ENCODE results near the gene TMEM161B.
A peak's percentile ranks its signal among the peaks of the same experiment; 100 is the strongest.
"Not testable (repeated sequence)": the region's sequence is repeated elsewhere in the genome, so short reads cannot be mapped to it uniquely, and the experiment has no call there.

TMEM161B gene

DNA sequence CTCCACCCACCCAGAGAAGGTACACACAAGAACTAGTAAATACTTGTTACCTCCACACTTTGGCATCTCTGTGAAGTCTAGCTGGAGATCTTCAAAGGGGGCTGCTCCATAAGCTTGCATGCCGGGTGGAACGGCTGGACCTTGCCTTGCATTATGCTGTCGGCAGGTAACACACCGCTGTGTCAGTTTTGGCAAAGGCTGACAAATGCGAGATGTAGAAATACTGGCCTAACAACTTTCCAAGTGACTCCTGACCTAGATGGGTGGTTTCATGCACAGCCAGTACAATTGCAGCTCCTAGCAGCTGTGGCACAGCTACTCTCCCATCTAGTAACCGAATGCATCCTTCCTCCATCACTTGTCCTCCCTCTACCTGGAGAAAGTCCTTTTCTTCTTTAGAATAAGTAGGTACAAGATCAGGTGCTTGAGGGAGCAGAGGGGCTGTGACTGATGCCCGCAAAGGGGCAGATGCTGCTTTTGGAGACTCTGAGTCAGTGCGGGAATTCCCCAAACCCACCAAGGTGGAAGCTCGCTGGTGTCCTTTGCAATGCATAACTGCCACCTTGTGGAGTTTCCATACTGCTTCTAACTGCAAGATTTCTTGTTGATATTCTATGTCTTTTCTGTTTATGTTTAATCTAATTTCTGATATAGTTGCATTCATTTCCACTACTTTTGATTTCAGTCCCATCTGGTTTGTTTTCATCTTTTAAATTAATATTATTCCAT, 78.4 kb downstream of the TMEM161B start:
- in situ Hi-C loops (cut with MboI; ENCODE audit: low sequenced_read_pairs): no loop called here
- Histone ChIP-seq H3K36me3 (replicated peaks) (peaks cover 4% of the 10 kb centered on the region), H3K4me3 (no peak overlapping the region), H3K4me1 (no peaks in the 10 kb centered on the region), H3K27me3 (ENCODE audit: low read depth) (no peaks in the 10 kb centered on the region), H3K9me3 (peaks cover 5% of the 10 kb centered on the region)
- DNase-seq (ENCODE audit: low spot score in 2 of 2): no peak

DNA sequence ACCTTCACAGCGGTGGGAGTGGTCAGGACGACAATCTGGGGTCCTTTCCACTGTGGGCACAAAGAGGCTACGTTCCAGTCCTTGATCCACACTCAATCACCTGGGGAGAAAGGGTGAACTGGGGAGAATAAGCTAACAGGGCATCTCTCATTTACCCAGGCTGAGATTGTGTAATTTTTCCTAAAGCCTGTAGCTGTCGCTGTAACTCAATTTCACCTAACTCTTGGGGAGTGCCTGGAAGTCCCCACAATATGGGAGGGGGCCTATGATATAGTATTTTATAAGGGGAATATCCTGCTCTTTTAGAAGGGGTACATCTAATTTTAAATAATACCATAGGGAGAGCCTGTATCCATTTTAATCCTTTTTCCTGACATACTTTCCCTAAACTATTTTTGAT, 79.2 kb downstream of the TMEM161B start:
- H3K4me1 ChIP-seq; DNase-seq (ENCODE audit: low spot score in 2 of 2); H3K4me3 ChIP-seq; H3K27me3 ChIP-seq (ENCODE audit: low read depth); in situ Hi-C loops (cut with MboI; ENCODE audit: low sequenced_read_pairs); H3K36me3 ChIP-seq (replicated peaks); H3K9me3 ChIP-seq: not testable (repeated sequence)

DNA sequence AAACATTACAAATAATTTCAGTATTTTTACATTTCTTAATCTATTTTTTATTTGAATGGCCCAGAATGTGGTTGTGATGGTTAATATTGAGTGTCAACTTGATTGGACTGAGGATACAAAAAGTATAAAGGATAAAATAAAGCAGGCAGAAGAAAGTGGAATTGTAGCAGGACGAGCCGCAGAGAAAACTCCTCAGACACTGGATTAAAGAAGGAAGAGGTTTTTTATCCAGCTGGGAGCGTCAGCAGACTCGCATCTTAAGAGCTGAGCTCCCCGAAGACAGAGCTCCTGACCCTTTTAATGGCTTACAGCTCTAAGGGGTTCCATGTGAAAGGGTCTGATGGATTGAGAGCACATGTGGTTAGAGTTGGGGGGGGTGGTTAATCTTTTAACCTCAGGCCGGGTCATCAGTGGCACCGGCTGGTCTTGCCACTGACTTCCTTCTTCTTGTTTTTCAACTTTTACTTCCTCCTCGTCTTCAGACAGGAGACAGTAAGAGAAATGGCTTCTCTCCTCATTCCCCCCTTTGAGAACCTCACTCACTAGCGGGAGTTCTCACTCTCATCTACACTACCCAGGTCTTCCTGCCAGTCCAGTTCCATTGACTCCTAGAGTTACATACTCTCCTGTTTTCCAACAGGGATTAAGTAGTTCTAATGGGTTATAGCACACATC, 80.0 kb downstream of the TMEM161B start:
- Histone ChIP-seq H3K9me3 (peaks cover 5% of the 10 kb centered on the region), H3K4me3 (no peak overlapping the region), H3K27me3 (ENCODE audit: low read depth) (no peaks in the 10 kb centered on the region), H3K4me1 (no peaks in the 10 kb centered on the region), H3K36me3 (replicated peaks) (no peaks in the 10 kb centered on the region)
- DNase-seq (ENCODE audit: low spot score in 2 of 2): no peak
- in situ Hi-C loops (cut with MboI; ENCODE audit: low sequenced_read_pairs): no loop called here

DNA sequence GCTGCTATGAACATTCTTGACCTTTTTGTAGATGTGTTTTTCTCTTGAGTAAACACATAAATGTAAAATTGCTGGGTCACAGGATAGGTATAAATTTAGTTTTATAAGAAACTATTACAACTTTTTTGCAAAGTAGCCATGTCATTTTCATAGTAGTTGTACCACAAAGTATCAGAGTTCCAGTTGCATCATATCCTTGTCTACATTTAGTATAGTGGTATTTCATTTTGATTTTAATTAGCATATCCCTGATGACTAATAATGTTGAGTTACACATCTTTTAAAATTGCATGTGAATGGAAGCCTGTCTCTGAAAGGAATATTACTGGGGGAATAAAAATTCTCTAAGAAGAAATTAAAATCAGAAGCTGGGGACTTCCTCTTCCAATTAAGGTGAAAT, 85.4 kb downstream of the TMEM161B start:
- Histone ChIP-seq H3K9me3 (no peaks in the 10 kb centered on the region; the same call in 1 of the 2 replicates), H3K4me3 (no peak overlapping the region), H3K4me1 (no peaks in the 10 kb centered on the region), H3K36me3 (replicated peaks) (no peaks in the 10 kb centered on the region), H3K27me3 (ENCODE audit: low read depth) (no peaks in the 10 kb centered on the region)
- in situ Hi-C loops (cut with MboI; ENCODE audit: low sequenced_read_pairs): no loop called here
- no peak for DNase-seq (ENCODE audit: low spot score in 2 of 2)

DNA sequence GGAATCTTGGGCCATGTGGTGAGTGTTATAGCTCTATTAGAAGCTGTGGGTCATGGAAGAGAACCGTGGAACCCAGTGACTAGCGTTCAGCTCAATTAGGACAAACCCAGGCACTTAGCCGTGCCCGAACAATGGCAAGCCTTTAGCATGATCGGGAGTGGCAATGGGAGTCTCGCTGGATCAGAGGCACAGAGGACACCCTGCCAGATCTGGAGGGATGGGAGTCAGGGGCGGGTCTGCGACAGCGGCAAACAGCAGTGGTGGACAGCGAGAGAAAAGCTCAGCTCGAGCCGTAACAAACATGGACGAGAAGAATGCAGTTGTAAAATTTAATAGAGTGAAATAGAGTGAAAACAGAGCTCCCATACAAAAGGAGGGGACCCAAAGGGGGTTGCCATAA, 91.2 kb downstream of the TMEM161B start:
- in situ Hi-C loops (cut with MboI; ENCODE audit: low sequenced_read_pairs): not testable (repeated sequence)

DNA sequence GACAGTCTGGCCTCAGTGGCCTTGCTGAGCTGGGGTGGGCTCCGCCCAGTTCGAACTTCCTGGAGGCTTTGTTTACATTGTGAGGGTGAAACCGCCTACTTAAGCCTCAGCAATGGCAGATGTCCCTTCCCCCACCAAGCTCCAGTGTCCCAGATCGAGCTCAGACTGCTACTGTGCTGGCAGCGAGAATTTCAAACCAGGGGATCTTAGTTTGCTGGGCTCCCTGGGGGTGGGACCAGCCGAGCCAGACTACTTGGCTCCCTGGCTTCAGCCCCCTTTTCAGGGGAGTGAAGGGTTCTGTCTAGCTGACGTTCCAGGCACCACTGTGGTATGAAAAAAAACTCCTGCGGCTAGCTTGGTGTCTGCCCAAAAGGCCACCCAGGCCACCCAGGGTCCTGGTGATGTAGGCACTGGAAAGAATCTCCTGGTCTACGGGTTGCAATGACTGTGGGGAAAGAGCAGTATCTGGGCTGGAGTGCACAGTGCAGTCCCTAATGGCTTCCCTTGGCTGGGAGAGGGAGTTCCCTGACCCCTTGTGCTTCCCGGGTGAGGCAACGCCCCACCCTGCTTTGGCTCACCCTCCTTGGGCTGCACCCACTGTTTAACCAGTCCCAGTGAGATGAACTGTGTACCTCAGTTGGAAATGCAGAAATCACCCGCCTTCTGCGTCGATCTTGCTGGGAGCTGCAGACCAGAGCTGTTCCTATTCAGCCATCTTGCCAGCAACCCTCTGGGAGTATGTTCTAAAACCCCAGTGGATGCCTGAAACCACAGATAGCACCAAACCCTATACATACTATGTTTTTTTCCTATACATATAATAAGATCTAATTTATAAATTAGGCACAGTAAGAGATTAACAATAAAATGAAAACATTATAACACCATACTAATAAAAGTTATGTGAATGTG, 95.5 kb downstream of the TMEM161B start:
- no peak overlapping the region for H3K4me3 ChIP-seq

More for the DNA sequence above, 91.2 kb downstream of the TMEM161B start:
- not testable (repeated sequence) for H3K4me3 ChIP-seq; DNase-seq (ENCODE audit: low spot score in 2 of 2); H3K4me1 ChIP-seq; H3K27me3 ChIP-seq (ENCODE audit: low read depth); H3K9me3 ChIP-seq; H3K36me3 ChIP-seq (replicated peaks)

DNA sequence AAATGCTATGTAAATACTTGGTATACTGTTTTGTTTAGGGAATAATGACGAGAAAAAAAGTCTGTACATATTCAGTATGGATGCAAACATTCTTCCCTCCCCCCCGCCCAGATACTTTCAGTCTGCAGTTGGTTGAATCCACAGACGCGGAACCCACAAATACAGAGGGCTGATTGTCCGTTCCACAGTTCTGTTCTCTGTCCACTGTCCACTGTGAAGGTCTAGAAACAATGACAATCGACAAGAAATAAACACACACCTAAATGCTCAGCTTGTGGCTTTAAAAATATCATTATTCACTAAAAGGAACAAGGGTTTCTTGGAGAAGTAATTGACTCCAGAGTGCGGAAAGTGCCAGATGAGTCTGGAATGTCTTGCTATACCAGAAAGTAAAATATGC, 109.1 kb downstream of the TMEM161B start:
- Histone ChIP-seq H3K9me3 (no peaks in the 10 kb centered on the region), H3K36me3 (replicated peaks) (no peaks in the 10 kb centered on the region), H3K27me3 (ENCODE audit: low read depth) (no peaks in the 10 kb centered on the region), H3K4me3 (no peak overlapping the region), H3K4me1 (no peaks in the 10 kb centered on the region; the same call in 1 of the 2 replicates)
- no peak for DNase-seq (ENCODE audit: low spot score in 2 of 2)
- in situ Hi-C loops (cut with MboI; ENCODE audit: low sequenced_read_pairs): no loop called here

More for the DNA sequence above, 95.5 kb downstream of the TMEM161B start:
- in situ Hi-C loops (cut with MboI; ENCODE audit: low sequenced_read_pairs): no loop called here
- Histone ChIP-seq H3K27me3 (ENCODE audit: low read depth) (no peaks in the 10 kb centered on the region), H3K4me1 (peaks cover 7% of the 10 kb centered on the region), H3K36me3 (replicated peaks) (no peaks in the 10 kb centered on the region), H3K9me3 (no peaks in the 10 kb centered on the region)
- peak; percentile 6 to 58 for DNase-seq (ENCODE audit: low spot score in 2 of 2)

DNA sequence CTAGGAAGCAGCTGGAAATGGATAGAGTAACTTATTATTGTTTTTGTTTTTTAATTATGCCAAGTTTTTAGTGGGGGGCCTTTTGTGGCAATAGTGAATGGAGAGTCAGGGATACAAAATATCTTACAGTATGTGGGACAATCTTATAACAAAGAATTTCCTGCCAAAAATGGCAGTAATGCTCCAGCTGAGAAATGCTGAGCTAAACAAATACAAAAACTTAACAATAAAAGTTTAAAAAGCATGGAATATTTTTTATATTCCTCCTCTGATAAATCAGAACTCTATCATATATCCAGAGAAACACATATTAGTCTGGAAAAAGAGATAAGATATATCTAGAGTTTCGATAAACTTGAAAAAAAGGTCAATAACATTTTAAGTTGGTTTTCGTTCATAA, 110.6 kb downstream of the TMEM161B start:
- DNase-seq (ENCODE audit: low spot score in 2 of 2): no peak
- no peaks in the 10 kb centered on the region for H3K27me3 ChIP-seq (ENCODE audit: low read depth)
- H3K4me1 ChIP-seq: no peaks in the 10 kb centered on the region; the same call in 1 of the 2 replicates
- H3K9me3 ChIP-seq: no peaks in the 10 kb centered on the region
- H3K4me3 ChIP-seq: no peak overlapping the region
- no peaks in the 10 kb centered on the region for H3K36me3 ChIP-seq (replicated peaks)
- in situ Hi-C loops (cut with MboI; ENCODE audit: low sequenced_read_pairs): no loop called here

DNA sequence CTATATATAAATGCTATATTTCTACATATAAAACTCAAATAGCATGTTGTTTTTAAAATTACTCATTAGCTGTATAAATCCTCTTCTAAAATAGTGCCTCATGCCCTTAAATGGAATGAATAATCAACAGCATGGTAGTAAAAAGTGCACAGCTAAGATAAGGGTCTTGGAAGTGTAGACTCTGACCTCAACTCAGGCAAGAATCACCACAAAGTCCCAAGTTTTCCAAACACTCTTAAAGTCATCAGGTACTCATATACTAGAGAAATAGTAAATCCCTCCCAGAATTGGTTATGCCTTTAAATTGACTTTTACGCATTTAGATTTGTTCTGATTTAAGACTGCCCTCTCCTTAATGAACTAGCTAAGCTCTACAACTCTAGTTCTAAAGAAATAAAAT, 113.8 kb downstream of the TMEM161B start:
- Histone ChIP-seq H3K36me3 (replicated peaks) (no peaks in the 10 kb centered on the region), H3K4me3 (no peak overlapping the region), H3K27me3 (ENCODE audit: low read depth) (no peaks in the 10 kb centered on the region), H3K9me3 (peaks cover 3% of the 10 kb centered on the region; the same call in 1 of the 2 replicates), H3K4me1 (no peaks in the 10 kb centered on the region; the same call in 1 of the 2 replicates)
- in situ Hi-C loops (cut with MboI; ENCODE audit: low sequenced_read_pairs): no loop called here
- DNase-seq (ENCODE audit: low spot score in 2 of 2): no peak

DNA sequence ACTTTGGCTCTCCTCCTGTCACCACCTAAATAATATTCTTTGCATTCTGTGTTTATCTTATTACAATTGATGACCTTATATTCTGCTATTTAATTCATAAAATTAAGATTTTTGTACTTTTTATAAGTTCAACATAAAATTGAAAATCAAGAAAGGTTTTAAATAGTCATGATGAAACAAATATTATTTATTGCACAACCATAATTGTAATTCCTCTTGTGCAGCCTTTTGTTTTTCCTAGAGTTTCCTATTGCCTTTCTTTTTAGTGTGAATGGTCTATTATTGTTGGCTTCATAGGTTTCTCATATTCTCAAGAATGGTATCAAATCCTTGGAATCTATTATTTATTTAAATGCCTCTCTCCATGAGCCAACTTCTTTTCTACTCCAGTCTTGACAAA, 117.9 kb downstream of the TMEM161B start:
- peaks cover 3% of the 10 kb centered on the region; the same call in 1 of the 2 replicates for H3K9me3 ChIP-seq
- H3K36me3 ChIP-seq (replicated peaks): no peaks in the 10 kb centered on the region
- no peak for DNase-seq (ENCODE audit: low spot score in 2 of 2)
- H3K27me3 ChIP-seq (ENCODE audit: low read depth): no peaks in the 10 kb centered on the region
- H3K4me3 ChIP-seq: no peak overlapping the region
- in situ Hi-C loops (cut with MboI; ENCODE audit: low sequenced_read_pairs): no loop called here
- H3K4me1 ChIP-seq: no peaks in the 10 kb centered on the region; the same call in 1 of the 2 replicates

DNA sequence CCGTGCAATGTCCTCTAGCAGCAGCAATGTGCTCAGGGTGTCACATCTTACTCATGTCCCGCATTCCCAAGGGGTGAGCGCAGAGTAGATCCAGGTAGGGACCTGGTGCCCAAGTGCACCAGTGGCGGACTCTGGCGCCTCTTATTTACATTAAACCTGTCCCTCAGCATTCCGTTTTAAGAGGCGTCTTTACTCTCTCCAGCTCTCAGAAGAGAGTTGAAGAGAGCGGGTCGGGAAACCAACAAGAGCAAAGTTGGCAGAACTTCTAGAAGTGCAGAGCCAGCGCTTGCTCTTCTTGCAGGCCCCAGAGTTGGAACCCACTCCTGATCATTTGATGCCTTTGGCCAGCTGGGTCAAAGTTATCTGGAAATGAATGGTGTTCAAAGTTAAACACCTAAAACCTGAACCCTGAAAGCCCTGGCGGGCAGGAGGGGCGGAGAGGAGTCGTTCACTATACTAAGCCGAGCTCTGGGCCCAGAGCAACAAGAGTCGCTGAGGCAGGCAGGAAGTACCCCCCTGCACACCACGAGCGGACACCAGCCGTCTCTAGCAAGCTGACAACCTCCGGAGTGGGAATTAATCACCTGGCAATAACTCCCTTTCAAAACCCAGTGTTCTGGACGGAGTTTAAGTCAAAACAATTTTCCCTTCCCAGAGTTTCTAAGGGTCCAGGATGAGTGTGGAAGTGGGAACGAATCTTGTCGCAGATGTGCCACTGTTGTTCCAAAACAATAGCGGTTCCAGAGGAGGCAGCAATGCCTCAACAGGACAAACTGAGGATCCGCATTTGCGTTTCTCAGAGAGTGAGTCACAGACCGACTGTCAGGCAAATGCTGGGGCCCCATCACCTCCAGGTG, 122.8 kb downstream of the TMEM161B start:
- Histone ChIP-seq H3K4me3 (no peak overlapping the region), H3K36me3 (replicated peaks) (no peaks in the 10 kb centered on the region), H3K9me3 (peaks cover 3% of the 10 kb centered on the region; the same call in 1 of the 2 replicates), H3K27me3 (ENCODE audit: low read depth) (no peaks in the 10 kb centered on the region), H3K4me1 (peaks cover 8% of the 10 kb centered on the region)
- no peak for DNase-seq (ENCODE audit: low spot score in 2 of 2)
- in situ Hi-C loops (cut with MboI; ENCODE audit: low sequenced_read_pairs): loop anchor here (25.0 kb wide), 1 partner anchor 359 kb away; no protein-coding TSS in a partner anchor

DNA sequence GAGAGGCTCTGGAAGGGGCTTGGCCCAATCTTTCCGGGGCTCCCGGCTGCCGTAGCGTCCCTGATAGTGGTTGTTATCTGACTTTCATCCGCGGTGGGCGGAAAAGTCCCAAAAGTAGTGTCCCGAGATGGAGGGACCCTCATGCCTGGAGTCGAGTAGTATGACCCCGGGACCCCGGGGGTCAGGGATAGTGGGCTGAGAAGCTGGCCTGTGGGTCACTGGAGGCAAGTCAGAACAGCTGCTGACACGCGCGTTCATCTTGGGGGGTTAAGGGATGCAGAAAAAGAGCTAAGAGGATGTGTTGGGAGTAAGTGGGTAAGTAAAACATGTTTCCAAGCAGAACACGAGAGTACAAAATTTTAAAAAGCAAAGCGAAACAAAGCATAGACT, 123.4 kb downstream of the TMEM161B start:
- no peaks in the 10 kb centered on the region; the same call in 1 of the 2 replicates for H3K9me3 ChIP-seq
- in situ Hi-C loops (cut with MboI; ENCODE audit: low sequenced_read_pairs): loop anchor here (25.0 kb wide), 1 partner anchor 358 kb away; no protein-coding TSS in a partner anchor
- DNase-seq (ENCODE audit: low spot score in 2 of 2): no peak
- H3K27me3 ChIP-seq (ENCODE audit: low read depth): no peaks in the 10 kb centered on the region
- no peak overlapping the region for H3K4me3 ChIP-seq
- H3K36me3 ChIP-seq (replicated peaks): no peaks in the 10 kb centered on the region
- H3K4me1 ChIP-seq: peaks cover 14% of the 10 kb centered on the region

All from HAP-1 (cell line).